HEK293T (cell line): Measurements from ENCODE around the gene SLC30A7.

Experiments
- FOXA1 ChIP-seq: fragments of 450-650 bp; IDR thresholded peaks from 2 replicates; pipeline ENCODE4 v1.6.1; 2016; ENCODE audit warnings: mild to moderate bottlenecking
- LEF1 ChIP-seq: fragments of 450-650 bp; IDR thresholded peaks from 2 replicates; pipeline ENCODE4 v1.6.1; 2017; ENCODE audit warnings: mild to moderate bottlenecking, borderline replicate concordance
- SUZ12 ChIP-seq: fragments of 450-650 bp; IDR thresholded peaks from 2 replicates; pipeline ENCODE4 v1.6.1; 2016; ENCODE audit warnings: mild to moderate bottlenecking

DNA sequence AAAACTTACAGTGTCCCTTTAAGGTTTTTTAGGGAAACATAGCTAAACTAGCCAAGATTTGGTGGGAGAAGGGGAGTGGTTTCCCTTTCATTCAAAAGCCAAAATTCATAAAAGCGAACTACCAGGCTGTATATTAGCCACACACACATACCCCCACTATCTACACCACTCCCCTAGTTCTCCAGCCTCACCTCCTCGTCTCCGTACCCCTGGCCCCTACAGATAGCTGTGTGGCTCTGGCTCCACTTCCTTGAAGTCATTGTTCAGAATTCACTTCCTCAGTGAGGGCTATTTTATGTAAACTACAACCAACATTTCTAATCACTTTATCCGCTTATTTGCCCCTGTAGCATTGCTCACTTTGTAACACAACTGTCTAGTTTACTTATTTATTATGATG, 135.0 kb downstream of the SLC30A7 start:
- TF ChIP-seq LEF1 (no peak), FOXA1 (no peak), SUZ12 (no peak)
